Left ventricle myocardium superior (tissue), 1 donor: ENCODE data around the gene DSC1. TPM values are rescaled to one million over a fixed set of nuclear protein-coding genes. Genes with fewer than 3 reads are reported as not detected.

Source experiments
- ATAC-seq: fragments of 200-7000 bp; cut with Tn5 transposase; one replicate; pipeline ENCODE4 v1.9.1; 2020; ENCODE audit warnings: mild to moderate bottlenecking, moderate library complexity
- DNase-seq: peaks from one replicate; pipeline ENCODE4 v3.0.0-alpha.2; 2020
- intact Hi-C: fragments of 100-400 bp; cut with micrococcal nuclease; formaldehyde crosslinking; loops from one replicate; pipeline ENCODE4 v1.11.0; 2022
- total RNA-seq: library from RNA; stranded (reverse); fragmentation: NEBNext Ultra II Directional; extraction: Animal tissue kit (Norgen Biotek cat#: 25700); gene quantifications from one replicate; pipeline ENCODE4 v1.2.1, GENCODE V29; 2021
- donor health status: DM: no; HTN: yes; CAD: no; lungs with severe emphysema.

DSC1 gene
- total RNA-seq, 1 donor from 2014 or later, result 6.0 TPM

- ATAC-seq, result no peak
- intact Hi-C loops, result no loop called here
- no peak for DNase-seq
These were observed 45.6 kb downstream of the DSC1 start for GRCh38 chr18:31116853-31117595.

GRCh38 chr18:31112804-31113203 is 49.9 kb downstream of the DSC1 start:
- intact Hi-C loops, result no loop called here
- ATAC-seq, result no peak

GRCh38 chr18:31105733-31106132 is 56.9 kb downstream of the DSC1 start:
- intact Hi-C loops, result no loop called here
- ATAC-seq (no peak), DNase-seq (no peak)

More at GRCh38 chr18:31112804-31113203, 49.9 kb downstream of the DSC1 start:
- DNase-seq, result no peak

- DNase-seq (no peak), ATAC-seq (no peak)
- intact Hi-C loops, result no loop called here
These were observed 58.2 kb downstream of the DSC1 start for GRCh38 chr18:31104444-31104843.

- intact Hi-C loops, result no loop called here
- ATAC-seq (no peak), DNase-seq (no peak)
These were observed 59.2 kb downstream of the DSC1 start for GRCh38 chr18:31103423-31103822.

GRCh38 chr18:31102941-31103340 is 59.7 kb downstream of the DSC1 start:
- DNase-seq (no peak), ATAC-seq (no peak)
- intact Hi-C loops, result no loop called here

GRCh38 chr18:31102025-31102684 is 60.5 kb downstream of the DSC1 start, which contains the start of gene DSC2:
TSS of gene DSC2 (minus strand) at chr18:31102421. CDS start at chr18:31101971, 450 bp downstream.
- intact Hi-C loops, result no loop called here
- ATAC-seq, result peak; percentile 59

GRCh38 chr18:31101183-31102024 is 61.3 kb downstream of the DSC1 start:
- intact Hi-C loops, result no loop called here
- DNase-seq, result peak; percentile 90
- ATAC-seq, result peak; percentile 92

More at GRCh38 chr18:31102025-31102684, 60.5 kb downstream of the DSC1 start, which contains the start of gene DSC2:
- peak; percentile 64 for DNase-seq

GRCh38 chr18:31100436-31101182 is 62.0 kb downstream of the DSC1 start:
- ATAC-seq, result peak; percentile 51
- DNase-seq, result no peak
- intact Hi-C loops, result no loop called here

- DNase-seq (no peak), ATAC-seq (no peak)
- intact Hi-C loops, result no loop called here
These were observed 63.0 kb downstream of the DSC1 start for GRCh38 chr18:31099450-31100230.

GRCh38 chr18:31098878-31099277 is 63.8 kb downstream of the DSC1 start:
- DNase-seq, result no peak
- ATAC-seq, result no peak
- intact Hi-C loops, result no loop called here

GRCh38 chr18:31097666-31098065 is 65.0 kb downstream of the DSC1 start:
- ATAC-seq, result no peak
- DNase-seq, result no peak
- intact Hi-C loops, result no loop called here

- no peak for ATAC-seq
- intact Hi-C loops, result no loop called here
- no peak for DNase-seq
These were observed 68.8 kb downstream of the DSC1 start for GRCh38 chr18:31093880-31094279.

GRCh38 chr18:31093294-31093693 is 69.4 kb downstream of the DSC1 start:
- ATAC-seq, result no peak
- intact Hi-C loops, result no loop called here
- no peak for DNase-seq

GRCh38 chr18:31091350-31091749 is 71.3 kb downstream of the DSC1 start:
- DNase-seq, result no peak
- peak; percentile 89 for ATAC-seq
- intact Hi-C loops, result no loop called here

- intact Hi-C loops, result no loop called here
- no peak for ATAC-seq
- DNase-seq, result no peak
These were observed 74.1 kb downstream of the DSC1 start for GRCh38 chr18:31088532-31088931.

GRCh38 chr18:31079973-31080372 is 82.7 kb downstream of the DSC1 start:
- DNase-seq (no peak), ATAC-seq (no peak)
- intact Hi-C loops, result no loop called here
